Measurements from ENCODE around the gene XIST. TPM values are rescaled to one million over a fixed set of nuclear protein-coding genes. Genes with fewer than 3 reads are reported as not detected.

The XIST gene
- total and polyA plus RNA-seq, 10 donors, result 0.05 to 448 (median 360) TPM

DNA sequence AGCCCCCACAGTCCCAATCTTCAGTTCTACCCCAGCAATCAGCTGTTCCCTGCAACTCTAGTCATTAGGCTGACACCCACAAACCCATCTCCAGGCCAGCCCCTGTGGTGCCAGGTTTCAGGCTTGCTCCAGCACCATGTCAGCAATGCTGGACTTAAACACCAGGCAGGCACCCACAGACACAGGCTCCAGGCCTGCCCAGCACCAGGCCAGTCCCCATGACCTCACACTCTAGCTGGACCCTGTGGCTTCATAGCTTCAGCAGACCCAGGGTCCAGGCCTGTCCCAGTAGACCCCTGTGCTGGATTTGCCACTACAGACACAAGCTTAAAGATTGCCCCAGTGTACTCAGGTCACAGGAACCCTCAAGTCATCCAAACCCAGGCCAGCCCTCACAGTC is 10.8 kb upstream of the XIST start:
- Histone ChIP-seq H3K36me3 (no peaks in the 10 kb centered on the region), H3K27me3 (replicated peaks in 1 of 7) (no peaks in the 10 kb centered on the region), H3K27ac (no peak overlapping the region), H3K4me3 (no peak overlapping the region), H3K4me1 (no peaks in the 10 kb centered on the region), H3K9me3 (peaks cover 0 to 13% (median 0%) of the 10 kb centered on the region in 8 donors)
- TF ChIP-seq POLR2AphosphoS5 (IDR thresholded peaks at IDR 0.05) (no peak), POLR2A (IDR thresholded peaks at IDR 0.05) (no peak)
- TF ChIP-seq, protein P1, sequence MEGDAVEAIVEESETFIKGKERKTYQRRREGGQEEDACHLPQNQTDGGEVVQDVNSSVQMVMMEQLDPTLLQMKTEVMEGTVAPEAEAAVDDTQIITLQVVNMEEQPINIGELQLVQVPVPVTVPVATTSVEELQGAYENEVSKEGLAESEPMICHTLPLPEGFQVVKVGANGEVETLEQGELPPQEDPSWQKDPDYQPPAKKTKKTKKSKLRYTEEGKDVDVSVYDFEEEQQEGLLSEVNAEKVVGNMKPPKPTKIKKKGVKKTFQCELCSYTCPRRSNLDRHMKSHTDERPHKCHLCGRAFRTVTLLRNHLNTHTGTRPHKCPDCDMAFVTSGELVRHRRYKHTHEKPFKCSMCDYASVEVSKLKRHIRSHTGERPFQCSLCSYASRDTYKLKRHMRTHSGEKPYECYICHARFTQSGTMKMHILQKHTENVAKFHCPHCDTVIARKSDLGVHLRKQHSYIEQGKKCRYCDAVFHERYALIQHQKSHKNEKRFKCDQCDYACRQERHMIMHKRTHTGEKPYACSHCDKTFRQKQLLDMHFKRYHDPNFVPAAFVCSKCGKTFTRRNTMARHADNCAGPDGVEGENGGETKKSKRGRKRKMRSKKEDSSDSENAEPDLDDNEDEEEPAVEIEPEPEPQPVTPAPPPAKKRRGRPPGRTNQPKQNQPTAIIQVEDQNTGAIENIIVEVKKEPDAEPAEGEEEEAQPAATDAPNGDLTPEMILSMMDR (IDR thresholded peaks at IDR 0.05 in 8 of 11, conservative IDR thresholded peaks at IDR 0.05 in 3 of 11), result no peak
- no peak for DNase-seq
- intact Hi-C loops (cut with DNase I; ENCODE audit: low total_unique reads), result no loop called here

DNA sequence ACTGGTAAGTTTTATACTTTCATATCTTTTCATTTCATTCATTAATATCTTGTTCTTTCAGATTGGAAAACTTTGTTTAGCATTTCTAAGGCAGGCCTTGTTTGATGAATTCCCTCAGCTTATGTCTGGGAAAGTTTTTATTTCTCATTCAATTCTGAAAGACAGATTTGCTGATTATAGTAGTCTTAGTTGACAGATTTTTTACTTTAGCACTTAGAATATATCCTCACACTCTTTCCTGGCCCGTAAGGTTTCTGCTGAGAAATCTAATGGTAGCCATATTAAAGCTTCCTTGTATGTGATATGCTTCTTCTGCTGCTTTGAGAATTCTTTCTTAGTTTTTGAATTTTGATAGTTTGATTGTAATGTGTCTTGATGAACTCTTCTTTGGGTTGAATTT is 7.1 kb upstream of the XIST start:
- no peak overlapping the region for H3K4me3 ChIP-seq
- no peak overlapping the region for H3K27ac ChIP-seq
- DNase-seq, result no peak
- intact Hi-C loops (cut with DNase I; ENCODE audit: low total_unique reads), result loop anchor here (5.0 to 10.0 kb wide), 4 partner anchors 158 to 695 kb away; no protein-coding TSS in a partner anchor
- TF ChIP-seq POLR2A (IDR thresholded peaks at IDR 0.05) (no peak), POLR2AphosphoS5 (IDR thresholded peaks at IDR 0.05) (no peak)
- TF ChIP-seq, protein P1 (IDR thresholded peaks at IDR 0.05 in 8 of 11, conservative IDR thresholded peaks at IDR 0.05 in 3 of 11), result no peak
- 79 to 93% (median 89%) methylated on average over 1 of the region's 1 CpG for WGBS, 5 donors
- H3K9me3 ChIP-seq, result peaks cover 0 to 13% (median 0%) of the 10 kb centered on the region in 8 donors
- no peaks in the 10 kb centered on the region for H3K36me3 ChIP-seq
- H3K27me3 ChIP-seq (replicated peaks in 1 of 7), result no peaks in the 10 kb centered on the region
- H3K4me1 ChIP-seq, result no peaks in the 10 kb centered on the region

DNA sequence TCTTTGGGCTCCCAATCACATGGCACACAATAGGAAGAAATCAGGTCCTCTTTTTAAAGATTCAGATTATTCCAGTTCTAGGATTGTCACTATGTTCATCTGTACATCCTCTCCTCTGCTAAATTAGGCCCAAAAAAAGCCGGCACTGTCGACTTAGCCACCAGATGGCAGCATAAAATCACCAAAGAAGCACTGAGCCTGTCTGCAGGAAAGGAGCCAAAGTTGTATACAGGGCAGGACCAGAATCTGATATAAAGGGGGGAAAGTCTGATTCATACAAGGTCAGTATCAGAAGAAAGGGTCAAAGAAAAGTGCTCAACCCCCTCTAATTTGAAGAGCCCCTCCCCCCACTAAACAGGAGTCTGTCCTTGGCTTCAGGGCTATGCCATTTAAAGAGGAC is 3.0 kb upstream of the XIST start:
- Histone ChIP-seq H3K27me3 (replicated peaks in 1 of 7) (no peaks in the 10 kb centered on the region), H3K36me3 (no peaks in the 10 kb centered on the region), H3K27ac (no peak overlapping the region), H3K4me1 (no peaks in the 10 kb centered on the region), H3K9me3 (peaks cover 0 to 13% (median 0%) of the 10 kb centered on the region in 8 donors), H3K4me3 (no peak overlapping the region)
- WGBS, 5 donors, result 0% methylated on average over 2 of the region's 2 CpGs
- TF ChIP-seq POLR2A (IDR thresholded peaks at IDR 0.05) (no peak), POLR2AphosphoS5 (IDR thresholded peaks at IDR 0.05) (peak in 1 of 3 donors; percentile 46)
- TF ChIP-seq, protein P1 (IDR thresholded peaks at IDR 0.05 in 8 of 11, conservative IDR thresholded peaks at IDR 0.05 in 3 of 11), result peak; percentile 33 to 82 (median 63)
- intact Hi-C loops (cut with DNase I; ENCODE audit: low total_unique reads), result loop anchor here (5.0 to 10.0 kb wide), 4 partner anchors 162 to 699 kb away; no protein-coding TSS in a partner anchor
- no peak for DNase-seq

DNA sequence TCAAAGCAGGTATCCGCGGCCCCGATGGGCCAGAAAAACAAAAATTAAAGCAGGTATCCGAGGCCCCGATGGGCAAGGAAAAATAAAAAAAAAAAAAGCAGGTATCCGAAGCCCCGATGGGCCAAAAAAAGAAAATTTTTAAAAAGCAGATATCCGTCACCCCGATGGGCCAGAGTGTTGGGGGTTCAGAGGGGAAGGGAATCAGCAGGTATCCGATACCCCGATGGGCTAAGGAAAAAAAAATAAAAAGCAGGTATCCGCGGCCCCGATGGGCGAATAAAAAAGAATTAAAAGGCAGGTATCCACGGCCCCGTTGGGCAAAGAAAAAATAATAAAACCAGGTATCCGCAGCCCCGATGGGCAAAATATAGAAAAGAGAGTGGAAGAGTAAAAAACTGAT is 492 bp downstream of the XIST start:
- H3K27me3 ChIP-seq (replicated peaks in 1 of 7), result no peaks in the 10 kb centered on the region
- H3K4me3 ChIP-seq, result peak overlapping the region in 5 of 8 donors; percentile 44 to 77 (median 56)
- whole genome bisulfite sequencing, 5 donors, result 40 to 99% (median 95%) methylated on average over 17 to 19 of the region's 19 CpGs
- no peak for DNase-seq
- intact Hi-C loops (cut with DNase I; ENCODE audit: low total_unique reads), result loop anchor here (10.0 kb wide), 2 partner anchors 493 to 703 kb away; no protein-coding TSS in a partner anchor
- no peak for TF ChIP-seq POLR2A (IDR thresholded peaks at IDR 0.05)
- TF ChIP-seq POLR2AphosphoS5 (IDR thresholded peaks at IDR 0.05), result no peak
- TF ChIP-seq, protein P1 (IDR thresholded peaks at IDR 0.05 in 8 of 11, conservative IDR thresholded peaks at IDR 0.05 in 3 of 11), result no peak
- H3K9me3 ChIP-seq, result no peaks in the 10 kb centered on the region
- peak overlapping the region in 5 of 8 donors; percentile 62 to 89 (median 88) for H3K27ac ChIP-seq
- H3K36me3 ChIP-seq, result no peaks in the 10 kb centered on the region
- peaks cover 0 to 22% (median 1%) of the 10 kb centered on the region in 6 donors for H3K4me1 ChIP-seq
